B cell (primary cell): ENCODE results near the gene HDAC9. TPM values are rescaled to one million over a fixed set of nuclear protein-coding genes. Genes with fewer than 3 reads are reported as not detected.

Source experiments
- ATAC-seq: fragments of 200-7000 bp; cut with Tn5 transposase; one replicate; pipeline ENCODE4 v1.10.0; 2021; ENCODE audit warnings: low read depth, mild to moderate bottlenecking, moderate number of reproducible peaks, moderate library complexity
- CTCF ChIA-PET: fragments of 350-600 bp; sonication (Branson Sonifier 250); formaldehyde crosslinking; loops from one replicate; lab custom pipeline; 2021; ENCODE audit warnings: antibody characterized with exemption, inconsistent platforms; lab: Charles Lee
- POLR2A ChIA-PET: fragments of 350-600 bp; sonication (Branson Sonifier 250); formaldehyde crosslinking; loops from one replicate; lab custom pipeline; 2021; ENCODE audit warnings: antibody characterized with exemption; lab: Charles Lee
- DNase-seq: peaks from one replicate; pipeline ENCODE4 v3.0.0; 2013
- H2AFZ ChIP-seq: 2 replicates; pipeline ENCODE4 v1.6.1; 2012; ENCODE audit warnings: mild to moderate bottlenecking, low read depth, low read length; ENCODE audit not compliant: insufficient read depth, poor library complexity, severe bottlenecking
- H3K27ac ChIP-seq, 2 donors: 1 replicate in 1 of 2; 2 replicates in 1 of 2; pipeline ENCODE4 v1.5.1; 2012 to 2013; ENCODE audit warnings: low read length in 2 of 2, mild to moderate bottlenecking in 2 of 2, moderate library complexity in 1 of 2
- H3K27me3 ChIP-seq, 4 experiments: fragments of 200-600 bp in 1 of 4; sonication (generic) in 1 of 4; replicated peaks in 1 of 4; 1 replicate in 2 of 4; 2 replicates in 2 of 4; pipeline versions ENCODE4 v1.6.1 to v1.7.0; 2013 to 2016; ENCODE audit warnings: low read length in 3 of 4, mild to moderate bottlenecking in 2 of 4, mixed read lengths in 1 of 4, moderate library complexity in 1 of 4; ENCODE audit not compliant: insufficient read depth in 4 of 4, control insufficient read depth in 3 of 4; ENCODE audit errors: control extremely low read depth in 1 of 4
- H3K36me3 ChIP-seq, 2 experiments: replicated peaks in 1 of 2; 1 replicate in 1 of 2; 2 replicates in 1 of 2; pipeline versions ENCODE4 v1.6.1 to v1.7.1; 2013; ENCODE audit warnings: low read length in 1 of 2; ENCODE audit not compliant: insufficient read depth in 2 of 2, control insufficient read depth in 1 of 2; ENCODE audit errors: control extremely low read depth in 1 of 2, extremely low read depth in 1 of 2
- H3K4me1 ChIP-seq, 2 donors: fragments of 200-600 bp in 1 of 2; sonication (generic) in 1 of 2; 1 replicate in 1 of 2; 2 replicates in 1 of 2; pipeline versions ENCODE4 v1.5.1 to v1.6.1; 2013 to 2017; ENCODE audit warnings: low read length in 2 of 2; ENCODE audit not compliant: control insufficient read depth in 2 of 2, insufficient read depth in 2 of 2
- H3K4me2 ChIP-seq: replicated peaks from 2 replicates; pipeline ENCODE3; 2012; ENCODE audit warnings: mild to moderate bottlenecking, low read depth, low read length; ENCODE audit not compliant: poor library complexity, severe bottlenecking
- H3K4me3 ChIP-seq, 5 experiments: fragments of 200-600 bp in 1 of 5; sonication (generic) in 1 of 5; 1 replicate in 3 of 5; 2 replicates in 2 of 5; pipeline versions ENCODE4 v1.5.1 to v1.7.0; 2011 to 2016; ENCODE audit warnings: low read length in 4 of 5, mild to moderate bottlenecking in 4 of 5, low read depth in 2 of 5, control low read depth in 1 of 5, moderate library complexity in 1 of 5; ENCODE audit not compliant: insufficient read depth in 1 of 5; ENCODE audit errors: control extremely low read depth in 1 of 5, extremely low read depth in 1 of 5
- H3K79me2 ChIP-seq: fragments of 200-600 bp; sonication (generic); one replicate; pipeline ENCODE4 v1.6.0; 2016; ENCODE audit warnings: low read length; ENCODE audit not compliant: control insufficient read depth, insufficient read depth
- H3K9ac ChIP-seq: fragments of 200-600 bp; sonication (generic); 2 replicates; pipeline ENCODE4 v1.6.1; 2017; ENCODE audit warnings: mild to moderate bottlenecking, low read length, moderate library complexity
- H3K9me3 ChIP-seq, 3 donors: one replicate each; pipeline versions ENCODE4 v1.6.1 to v1.7.1; 2013; ENCODE audit warnings: low read length in 2 of 3; ENCODE audit not compliant: control insufficient read depth in 2 of 3, insufficient read depth in 1 of 3; ENCODE audit errors: control extremely low read depth in 1 of 3
- H4K20me1 ChIP-seq: 2 replicates; pipeline ENCODE4 v1.6.0; 2012; ENCODE audit warnings: mild to moderate bottlenecking, low read length; ENCODE audit not compliant: insufficient read depth, control insufficient read depth, poor library complexity, severe bottlenecking
- H3K27ac Mint-ChIP-seq: one replicate; pipeline ENCODE4 v1.8.0; 2021; ENCODE audit warnings: mixed read lengths
- H3K27me3 Mint-ChIP-seq: one replicate; pipeline ENCODE4 v1.8.0; 2021; ENCODE audit warnings: mixed read lengths
- H3K4me1 Mint-ChIP-seq: one replicate; pipeline ENCODE4 v1.8.0; 2021; ENCODE audit warnings: mixed read lengths
- H3K4me3 Mint-ChIP-seq: one replicate; pipeline ENCODE4 v1.8.0; 2021; ENCODE audit warnings: mixed read lengths
- H3K9me3 Mint-ChIP-seq: one replicate; pipeline ENCODE4 v1.8.0; 2022; ENCODE audit warnings: mixed read lengths; ENCODE audit not compliant: insufficient read depth
- EZH2 ChIP-seq: IDR thresholded peaks from 2 replicates; pipeline ENCODE4 v1.6.1; 2012; ENCODE audit warnings: borderline replicate concordance, low read depth, mild to moderate bottlenecking, moderate library complexity, low read length; ENCODE audit not compliant: insufficient read depth, poor library complexity, severe bottlenecking
- WGBS: methylation state at CpG from one replicate; pipeline ENCODE4 v1.1.5; 2013; ENCODE audit warnings: missing lambda C conversion rate; ENCODE audit not compliant: insufficient coverage; 5-methylcytosine and 5-hydroxymethylcytosine counted together
- intact Hi-C: fragments of 100-400 bp; cut with micrococcal nuclease; formaldehyde crosslinking; loops from one replicate; pipeline ENCODE4 v1.10.0; 2022
- polyA plus RNA-seq: library from polyadenylated mRNA; depleted of rRNA; stranded (reverse); fragments of >200 nt; gene quantifications from 2 replicates; pipeline ENCODE4 v1.2.3, GENCODE V29; 2012
- total RNA-seq, 2 donors: library from RNA; stranded (reverse); fragments of 120-200 nt in 1 of 2; gene quantifications; 1 replicate in 1 of 2; 2 replicates in 1 of 2; pipeline versions ENCODE4 v1.2.3 to v1.2.4, GENCODE V29; 2013 to 2022
- TF ChIP-seq, protein P1 (sequence below): fragments of 200-600 bp; IDR thresholded peaks from one replicate; pipeline ENCODE4 v1.8.0; 2022; ENCODE audit warnings: antibody characterized with exemption, mild to moderate bottlenecking

The HDAC9 gene
- total and polyA plus RNA-seq, 2 donors (not counting 1 experiment from before 2014, with no cell fraction given), result 49.1 to 64.8 TPM

DNA sequence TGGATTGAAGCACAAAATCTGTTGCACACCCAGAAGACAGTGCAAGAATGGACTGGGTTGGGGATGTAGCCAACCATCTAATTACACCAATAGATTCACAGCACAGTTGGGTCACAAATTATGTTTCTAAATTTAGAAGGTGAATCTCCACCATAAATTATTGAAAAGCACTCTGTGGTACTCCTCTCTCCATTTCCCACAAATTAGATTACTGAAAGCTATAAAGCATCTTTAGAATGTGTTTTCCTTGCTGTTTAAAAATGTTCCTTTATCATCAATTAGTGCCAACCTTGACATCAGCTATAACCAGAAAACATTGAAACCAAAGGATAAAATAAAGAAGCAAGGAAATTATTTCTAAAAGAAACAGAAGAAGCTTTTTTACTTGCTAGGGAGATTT is 39.9 kb upstream of the HDAC9 start:
- ATAC-seq, result no peak
- peaks cover 59% of the 10 kb centered on the region for H3K79me2 ChIP-seq
- POLR2A ChIA-PET, result interaction anchor here (0.5 kb wide), 1 partner anchor 71 kb away, joined by 3 read pairs; no protein-coding TSS in a partner anchor

GRCh38 chr7:18457832-18458231 is 37.7 kb upstream of the HDAC9 start:
- Histone ChIP-seq H3K4me2 (no peak overlapping the region), H3K9me3 (no peaks in the 10 kb centered on the region), H3K79me2 (peaks cover 56% of the 10 kb centered on the region), H3K9ac (no peak overlapping the region), H3K27me3 (no peaks in the 10 kb centered on the region), H2AFZ (no peak overlapping the region), H3K4me1 (peaks cover 9 to 15% of the 10 kb centered on the region in 2 donors), H3K4me3 (no peak overlapping the region), H4K20me1 (peaks cover 5% of the 10 kb centered on the region), H3K36me3 (no peaks in the 10 kb centered on the region), H3K27ac (no peak overlapping the region)
- Mint-ChIP-seq H3K4me3 (no peak overlapping the region), H3K27me3 (no peaks in the 10 kb centered on the region), H3K9me3 (no peaks in the 10 kb centered on the region), H3K4me1 (peaks cover 29% of the 10 kb centered on the region), H3K27ac (no peak overlapping the region)
- ChIA-PET CTCF (interaction anchor here (1.3 to 1.5 kb wide), 2 partner anchors 100 to 208 kb away, joined by 3 to 4 read pairs; no protein-coding TSS in a partner anchor), POLR2A (no interaction called here)
- TF ChIP-seq, protein P1, sequence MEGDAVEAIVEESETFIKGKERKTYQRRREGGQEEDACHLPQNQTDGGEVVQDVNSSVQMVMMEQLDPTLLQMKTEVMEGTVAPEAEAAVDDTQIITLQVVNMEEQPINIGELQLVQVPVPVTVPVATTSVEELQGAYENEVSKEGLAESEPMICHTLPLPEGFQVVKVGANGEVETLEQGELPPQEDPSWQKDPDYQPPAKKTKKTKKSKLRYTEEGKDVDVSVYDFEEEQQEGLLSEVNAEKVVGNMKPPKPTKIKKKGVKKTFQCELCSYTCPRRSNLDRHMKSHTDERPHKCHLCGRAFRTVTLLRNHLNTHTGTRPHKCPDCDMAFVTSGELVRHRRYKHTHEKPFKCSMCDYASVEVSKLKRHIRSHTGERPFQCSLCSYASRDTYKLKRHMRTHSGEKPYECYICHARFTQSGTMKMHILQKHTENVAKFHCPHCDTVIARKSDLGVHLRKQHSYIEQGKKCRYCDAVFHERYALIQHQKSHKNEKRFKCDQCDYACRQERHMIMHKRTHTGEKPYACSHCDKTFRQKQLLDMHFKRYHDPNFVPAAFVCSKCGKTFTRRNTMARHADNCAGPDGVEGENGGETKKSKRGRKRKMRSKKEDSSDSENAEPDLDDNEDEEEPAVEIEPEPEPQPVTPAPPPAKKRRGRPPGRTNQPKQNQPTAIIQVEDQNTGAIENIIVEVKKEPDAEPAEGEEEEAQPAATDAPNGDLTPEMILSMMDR, result no peak
- TF ChIP-seq EZH2, result no peak
- ATAC-seq, result no peak
- no peak for DNase-seq
- intact Hi-C loops, result loop anchor here (5.0 kb wide), 1 partner anchor 41 kb away; no protein-coding TSS in a partner anchor
- 73% methylated on average over 4 of the region's 6 CpGs for WGBS

More for the DNA sequence above, 39.9 kb upstream of the HDAC9 start:
- H3K4me2 ChIP-seq, result no peak overlapping the region
- H3K27me3 ChIP-seq, result no peaks in the 10 kb centered on the region
- H3K4me1 Mint-ChIP-seq, result peaks cover 24% of the 10 kb centered on the region
- H3K27me3 Mint-ChIP-seq, result no peaks in the 10 kb centered on the region
- no peak overlapping the region for H3K4me3 ChIP-seq
- H2AFZ ChIP-seq, result no peak overlapping the region
- H3K27ac Mint-ChIP-seq, result no peak overlapping the region
- CTCF ChIA-PET, result interaction anchor here (0.5 to 1.4 kb wide), 2 partner anchors 10 to 1555 kb away, joined by 3 to 4 read pairs; no protein-coding TSS in a partner anchor
- H3K27ac ChIP-seq, result no peak overlapping the region
- no peak for DNase-seq
- no peak overlapping the region for H3K4me3 Mint-ChIP-seq
- no peak overlapping the region for H3K9ac ChIP-seq
- intact Hi-C loops, result loop anchor here (5.0 kb wide), 1 partner anchor 38 kb away; no protein-coding TSS in a partner anchor
- peaks cover 4% of the 10 kb centered on the region in 2 experiments for H3K36me3 ChIP-seq
- peaks cover 5% of the 10 kb centered on the region for H4K20me1 ChIP-seq
- no peaks in the 10 kb centered on the region for H3K9me3 Mint-ChIP-seq
- H3K4me1 ChIP-seq, result peaks cover 9 to 15% of the 10 kb centered on the region in 2 donors
- no peak for TF ChIP-seq EZH2
- TF ChIP-seq, protein P1, result no peak
- H3K9me3 ChIP-seq, result peaks cover 0 to 8% (median 3%) of the 10 kb centered on the region in 3 donors
